Prostate gland (tissue), 2 donors: ENCODE measurements around the gene VILL.

ENCODE experiments used
- POLR2A ChIP-seq: fragments of 450-650 bp; IDR thresholded peaks from one replicate; pipeline ENCODE4 v1.6.1; 2016; ENCODE audit warnings: antibody characterized with exemption, mild to moderate bottlenecking
- TF ChIP-seq, protein P1 (sequence below), 4 experiments: fragments of 200-600 bp in 2 of 4; fragments of 450-650 bp in 2 of 4; sonication (generic) in 2 of 4; IDR thresholded peaks; 1 replicate in 3 of 4; 2 replicates in 1 of 4; pipeline ENCODE4 v1.5.1; 2016 to 2019; ENCODE audit warnings: antibody characterized with exemption in 4 of 4, mild to moderate bottlenecking in 2 of 4, moderate library complexity in 2 of 4

DNA sequence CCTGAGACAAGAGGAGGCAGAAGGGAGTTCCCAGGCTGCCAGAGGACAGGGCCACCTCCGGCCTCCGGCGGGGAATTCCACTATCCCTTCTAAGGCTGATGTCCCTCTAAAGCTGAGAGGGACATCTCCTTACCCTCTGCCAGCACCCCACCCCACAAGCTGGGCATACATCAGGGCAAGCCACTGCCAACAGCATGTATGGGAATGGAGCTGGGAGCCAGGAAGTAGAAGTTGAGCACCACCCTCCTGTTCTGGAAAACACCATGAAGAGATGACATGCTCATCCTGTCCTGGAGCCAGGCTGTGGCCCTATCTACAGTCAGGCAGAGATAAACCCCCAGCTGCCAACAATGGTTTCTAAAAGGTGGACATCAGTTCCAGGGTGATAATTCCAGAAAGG lies 31.7 kb downstream of the VILL start:
- TF ChIP-seq, protein P1, sequence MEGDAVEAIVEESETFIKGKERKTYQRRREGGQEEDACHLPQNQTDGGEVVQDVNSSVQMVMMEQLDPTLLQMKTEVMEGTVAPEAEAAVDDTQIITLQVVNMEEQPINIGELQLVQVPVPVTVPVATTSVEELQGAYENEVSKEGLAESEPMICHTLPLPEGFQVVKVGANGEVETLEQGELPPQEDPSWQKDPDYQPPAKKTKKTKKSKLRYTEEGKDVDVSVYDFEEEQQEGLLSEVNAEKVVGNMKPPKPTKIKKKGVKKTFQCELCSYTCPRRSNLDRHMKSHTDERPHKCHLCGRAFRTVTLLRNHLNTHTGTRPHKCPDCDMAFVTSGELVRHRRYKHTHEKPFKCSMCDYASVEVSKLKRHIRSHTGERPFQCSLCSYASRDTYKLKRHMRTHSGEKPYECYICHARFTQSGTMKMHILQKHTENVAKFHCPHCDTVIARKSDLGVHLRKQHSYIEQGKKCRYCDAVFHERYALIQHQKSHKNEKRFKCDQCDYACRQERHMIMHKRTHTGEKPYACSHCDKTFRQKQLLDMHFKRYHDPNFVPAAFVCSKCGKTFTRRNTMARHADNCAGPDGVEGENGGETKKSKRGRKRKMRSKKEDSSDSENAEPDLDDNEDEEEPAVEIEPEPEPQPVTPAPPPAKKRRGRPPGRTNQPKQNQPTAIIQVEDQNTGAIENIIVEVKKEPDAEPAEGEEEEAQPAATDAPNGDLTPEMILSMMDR (IDR thresholded peaks at IDR 0.05): no peak
- no peak for TF ChIP-seq POLR2A
